B cell (primary cell): Measurements from ENCODE around the gene IRAK4. TPM values are rescaled to one million over a fixed set of nuclear protein-coding genes. Genes with fewer than 3 reads are reported as not detected.

Experiments
- ATAC-seq: fragments of 200-7000 bp; cut with Tn5 transposase; one replicate; pipeline ENCODE4 v1.10.0; 2021; ENCODE audit warnings: low read depth, mild to moderate bottlenecking, moderate number of reproducible peaks, moderate library complexity
- CTCF ChIA-PET: fragments of 350-600 bp; sonication (Branson Sonifier 250); formaldehyde crosslinking; loops from one replicate; lab custom pipeline; 2021; ENCODE audit warnings: antibody characterized with exemption, inconsistent platforms; lab: Charles Lee
- POLR2A ChIA-PET: fragments of 350-600 bp; sonication (Branson Sonifier 250); formaldehyde crosslinking; loops from one replicate; lab custom pipeline; 2021; ENCODE audit warnings: antibody characterized with exemption; lab: Charles Lee
- DNase-seq: peaks from one replicate; pipeline ENCODE4 v3.0.0; 2013
- H2AFZ ChIP-seq: 2 replicates; pipeline ENCODE4 v1.6.1; 2012; ENCODE audit warnings: mild to moderate bottlenecking, low read depth, low read length; ENCODE audit not compliant: insufficient read depth, poor library complexity, severe bottlenecking
- H3K27ac ChIP-seq, 2 donors: 1 replicate in 1 of 2; 2 replicates in 1 of 2; pipeline ENCODE4 v1.5.1; 2012 to 2013; ENCODE audit warnings: low read length in 2 of 2, mild to moderate bottlenecking in 2 of 2, moderate library complexity in 1 of 2
- H3K27me3 ChIP-seq, 4 experiments: fragments of 200-600 bp in 1 of 4; sonication (generic) in 1 of 4; replicated peaks in 1 of 4; 1 replicate in 2 of 4; 2 replicates in 2 of 4; pipeline versions ENCODE4 v1.6.1 to v1.7.0; 2013 to 2016; ENCODE audit warnings: low read length in 3 of 4, mild to moderate bottlenecking in 2 of 4, mixed read lengths in 1 of 4, moderate library complexity in 1 of 4; ENCODE audit not compliant: insufficient read depth in 4 of 4, control insufficient read depth in 3 of 4; ENCODE audit errors: control extremely low read depth in 1 of 4
- H3K36me3 ChIP-seq, 2 experiments: replicated peaks in 1 of 2; 1 replicate in 1 of 2; 2 replicates in 1 of 2; pipeline versions ENCODE4 v1.6.1 to v1.7.1; 2013; ENCODE audit warnings: low read length in 1 of 2; ENCODE audit not compliant: insufficient read depth in 2 of 2, control insufficient read depth in 1 of 2; ENCODE audit errors: control extremely low read depth in 1 of 2, extremely low read depth in 1 of 2
- H3K4me1 ChIP-seq, 2 donors: fragments of 200-600 bp in 1 of 2; sonication (generic) in 1 of 2; 1 replicate in 1 of 2; 2 replicates in 1 of 2; pipeline versions ENCODE4 v1.5.1 to v1.6.1; 2013 to 2017; ENCODE audit warnings: low read length in 2 of 2; ENCODE audit not compliant: control insufficient read depth in 2 of 2, insufficient read depth in 2 of 2
- H3K4me2 ChIP-seq: replicated peaks from 2 replicates; pipeline ENCODE3; 2012; ENCODE audit warnings: mild to moderate bottlenecking, low read depth, low read length; ENCODE audit not compliant: poor library complexity, severe bottlenecking
- H3K4me3 ChIP-seq, 5 experiments: fragments of 200-600 bp in 1 of 5; sonication (generic) in 1 of 5; 1 replicate in 3 of 5; 2 replicates in 2 of 5; pipeline versions ENCODE4 v1.5.1 to v1.7.0; 2011 to 2016; ENCODE audit warnings: low read length in 4 of 5, mild to moderate bottlenecking in 4 of 5, low read depth in 2 of 5, control low read depth in 1 of 5, moderate library complexity in 1 of 5; ENCODE audit not compliant: insufficient read depth in 1 of 5; ENCODE audit errors: control extremely low read depth in 1 of 5, extremely low read depth in 1 of 5
- H3K79me2 ChIP-seq: fragments of 200-600 bp; sonication (generic); one replicate; pipeline ENCODE4 v1.6.0; 2016; ENCODE audit warnings: low read length; ENCODE audit not compliant: control insufficient read depth, insufficient read depth
- H3K9ac ChIP-seq: fragments of 200-600 bp; sonication (generic); 2 replicates; pipeline ENCODE4 v1.6.1; 2017; ENCODE audit warnings: mild to moderate bottlenecking, low read length, moderate library complexity
- H3K9me3 ChIP-seq, 3 donors: one replicate each; pipeline versions ENCODE4 v1.6.1 to v1.7.1; 2013; ENCODE audit warnings: low read length in 2 of 3; ENCODE audit not compliant: control insufficient read depth in 2 of 3, insufficient read depth in 1 of 3; ENCODE audit errors: control extremely low read depth in 1 of 3
- H4K20me1 ChIP-seq: 2 replicates; pipeline ENCODE4 v1.6.0; 2012; ENCODE audit warnings: mild to moderate bottlenecking, low read length; ENCODE audit not compliant: insufficient read depth, control insufficient read depth, poor library complexity, severe bottlenecking
- H3K27ac Mint-ChIP-seq: one replicate; pipeline ENCODE4 v1.8.0; 2021; ENCODE audit warnings: mixed read lengths
- H3K27me3 Mint-ChIP-seq: one replicate; pipeline ENCODE4 v1.8.0; 2021; ENCODE audit warnings: mixed read lengths
- H3K4me1 Mint-ChIP-seq: one replicate; pipeline ENCODE4 v1.8.0; 2021; ENCODE audit warnings: mixed read lengths
- H3K4me3 Mint-ChIP-seq: one replicate; pipeline ENCODE4 v1.8.0; 2021; ENCODE audit warnings: mixed read lengths
- H3K9me3 Mint-ChIP-seq: one replicate; pipeline ENCODE4 v1.8.0; 2022; ENCODE audit warnings: mixed read lengths; ENCODE audit not compliant: insufficient read depth
- EZH2 ChIP-seq: IDR thresholded peaks from 2 replicates; pipeline ENCODE4 v1.6.1; 2012; ENCODE audit warnings: borderline replicate concordance, low read depth, mild to moderate bottlenecking, moderate library complexity, low read length; ENCODE audit not compliant: insufficient read depth, poor library complexity, severe bottlenecking
- intact Hi-C: fragments of 100-400 bp; cut with micrococcal nuclease; formaldehyde crosslinking; loops from one replicate; pipeline ENCODE4 v1.10.0; 2022
- polyA plus RNA-seq: library from polyadenylated mRNA; depleted of rRNA; stranded (reverse); fragments of >200 nt; gene quantifications from 2 replicates; pipeline ENCODE4 v1.2.3, GENCODE V29; 2012
- total RNA-seq, 2 donors: library from RNA; stranded (reverse); fragments of 120-200 nt in 1 of 2; gene quantifications; 1 replicate in 1 of 2; 2 replicates in 1 of 2; pipeline versions ENCODE4 v1.2.3 to v1.2.4, GENCODE V29; 2013 to 2022
- TF ChIP-seq, protein P1 (sequence below): fragments of 200-600 bp; IDR thresholded peaks from one replicate; pipeline ENCODE4 v1.8.0; 2022; ENCODE audit warnings: antibody characterized with exemption, mild to moderate bottlenecking

The IRAK4 gene
- total and polyA plus RNA-seq, 2 donors (not counting 1 experiment from before 2014, with no cell fraction given), result 36.4 to 47.0 TPM

- no peak for ATAC-seq
- H3K36me3 ChIP-seq, result peaks cover 2 to 20% of the 10 kb centered on the region in 2 experiments
- no peak overlapping the region for H3K27ac ChIP-seq
- no peaks in the 10 kb centered on the region for H3K27me3 ChIP-seq
- TF ChIP-seq EZH2, result no peak
- TF ChIP-seq, protein P1, sequence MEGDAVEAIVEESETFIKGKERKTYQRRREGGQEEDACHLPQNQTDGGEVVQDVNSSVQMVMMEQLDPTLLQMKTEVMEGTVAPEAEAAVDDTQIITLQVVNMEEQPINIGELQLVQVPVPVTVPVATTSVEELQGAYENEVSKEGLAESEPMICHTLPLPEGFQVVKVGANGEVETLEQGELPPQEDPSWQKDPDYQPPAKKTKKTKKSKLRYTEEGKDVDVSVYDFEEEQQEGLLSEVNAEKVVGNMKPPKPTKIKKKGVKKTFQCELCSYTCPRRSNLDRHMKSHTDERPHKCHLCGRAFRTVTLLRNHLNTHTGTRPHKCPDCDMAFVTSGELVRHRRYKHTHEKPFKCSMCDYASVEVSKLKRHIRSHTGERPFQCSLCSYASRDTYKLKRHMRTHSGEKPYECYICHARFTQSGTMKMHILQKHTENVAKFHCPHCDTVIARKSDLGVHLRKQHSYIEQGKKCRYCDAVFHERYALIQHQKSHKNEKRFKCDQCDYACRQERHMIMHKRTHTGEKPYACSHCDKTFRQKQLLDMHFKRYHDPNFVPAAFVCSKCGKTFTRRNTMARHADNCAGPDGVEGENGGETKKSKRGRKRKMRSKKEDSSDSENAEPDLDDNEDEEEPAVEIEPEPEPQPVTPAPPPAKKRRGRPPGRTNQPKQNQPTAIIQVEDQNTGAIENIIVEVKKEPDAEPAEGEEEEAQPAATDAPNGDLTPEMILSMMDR, result no peak
- no peak overlapping the region for H2AFZ ChIP-seq
- H3K9ac ChIP-seq, result no peak overlapping the region
- ChIA-PET CTCF (no interaction called here), POLR2A (no interaction called here)
- no peak overlapping the region for H3K4me3 Mint-ChIP-seq
- no peaks in the 10 kb centered on the region for H3K9me3 Mint-ChIP-seq
- H4K20me1 ChIP-seq, result no peaks in the 10 kb centered on the region
- no peaks in the 10 kb centered on the region for H3K4me1 ChIP-seq
- H3K27me3 Mint-ChIP-seq, result no peaks in the 10 kb centered on the region
- H3K4me1 Mint-ChIP-seq, result no peaks in the 10 kb centered on the region
- DNase-seq, result no peak
- H3K9me3 ChIP-seq, result no peaks in the 10 kb centered on the region
- intact Hi-C loops, result no loop called here
- H3K4me3 ChIP-seq, result no peak overlapping the region
- H3K4me2 ChIP-seq, result no peak overlapping the region
- no peaks in the 10 kb centered on the region for H3K79me2 ChIP-seq
- H3K27ac Mint-ChIP-seq, result no peak overlapping the region
Measured at GRCh38 chr12:43742106-43742505, 16.6 kb upstream of the IRAK4 start.

GRCh38 chr12:43744826-43745225 lies 13.9 kb upstream of the IRAK4 start:
- peaks cover 2 to 18% of the 10 kb centered on the region in 2 experiments for H3K36me3 ChIP-seq
- H3K4me3 ChIP-seq, result no peak overlapping the region
- no peaks in the 10 kb centered on the region for H3K27me3 Mint-ChIP-seq
- no peak overlapping the region for H3K4me2 ChIP-seq
- TF ChIP-seq EZH2, result no peak
- TF ChIP-seq, protein P1, result no peak
- no peaks in the 10 kb centered on the region for H3K4me1 Mint-ChIP-seq
- DNase-seq (no peak), ATAC-seq (no peak)
- no peak overlapping the region for H3K9ac ChIP-seq
- H3K27me3 ChIP-seq, result no peaks in the 10 kb centered on the region
- H3K27ac ChIP-seq, result no peak overlapping the region
- POLR2A ChIA-PET, result no interaction called here
- intact Hi-C loops, result no loop called here
- H3K4me1 ChIP-seq, result no peaks in the 10 kb centered on the region
- H3K27ac Mint-ChIP-seq, result no peak overlapping the region
- H3K4me3 Mint-ChIP-seq, result no peak overlapping the region
- H3K9me3 ChIP-seq, result no peaks in the 10 kb centered on the region
- CTCF ChIA-PET, result no interaction called here
- H4K20me1 ChIP-seq, result no peaks in the 10 kb centered on the region
- H3K9me3 Mint-ChIP-seq, result no peaks in the 10 kb centered on the region
- H3K79me2 ChIP-seq, result no peaks in the 10 kb centered on the region
- no peak overlapping the region for H2AFZ ChIP-seq
